Brain microvascular endothelial cell (primary cell): ENCODE measurements around the gene ZNF219.
A peak's percentile ranks its signal among the peaks of the same experiment; 100 is the strongest.
"Not testable (repeated sequence)": the region's sequence is repeated elsewhere in the genome, so short reads cannot be mapped to it uniquely, and the experiment has no call there.

Experiments
- DNase-seq: peaks from one replicate; pipeline ENCODE4 v3.0.0-alpha.2; 2020
- H3K27ac ChIP-seq: fragments of 250-450 bp; sonication (Bioruptor Pico); 2 replicates; pipeline ENCODE4 v1.5.1; 2020; ENCODE audit warnings: mild to moderate bottlenecking, moderate library complexity
- H3K27me3 ChIP-seq: fragments of 250-450 bp; sonication (Bioruptor Pico); replicated peaks from 2 replicates; pipeline ENCODE4 v1.5.1; 2020; ENCODE audit warnings: mild to moderate bottlenecking
- H3K36me3 ChIP-seq: fragments of 250-450 bp; sonication (Bioruptor Pico); replicated peaks from 2 replicates; pipeline ENCODE4 v1.5.1; 2020; ENCODE audit warnings: mild to moderate bottlenecking
- H3K4me3 ChIP-seq: 2 replicates; pipeline ENCODE4 v1.5.1; 2011; ENCODE audit warnings: low read depth, mild to moderate bottlenecking, control low read depth, low read length, moderate library complexity
- in situ Hi-C: cut with HindIII; loops from 2 replicates; pipeline ENCODE4 v1.10.0; 2017; ENCODE audit warnings: low sequenced_read_pairs, low pct_ligation_motif_present
- TF ChIP-seq, protein P1 (sequence below): IDR thresholded peaks from 2 replicates; pipeline ENCODE4 v1.5.1; 2011; ENCODE audit warnings: low read depth, mild to moderate bottlenecking, moderate library complexity, low read length, control low read depth, inconsistent platforms; ENCODE audit errors: missing control alignments

The ZNF219 gene

GRCh38 chr14:21043974-21044618, 54.4 kb downstream of the ZNF219 start:
- no peak for DNase-seq
- no peaks in the 10 kb centered on the region for H3K36me3 ChIP-seq
- TF ChIP-seq, protein P1, sequence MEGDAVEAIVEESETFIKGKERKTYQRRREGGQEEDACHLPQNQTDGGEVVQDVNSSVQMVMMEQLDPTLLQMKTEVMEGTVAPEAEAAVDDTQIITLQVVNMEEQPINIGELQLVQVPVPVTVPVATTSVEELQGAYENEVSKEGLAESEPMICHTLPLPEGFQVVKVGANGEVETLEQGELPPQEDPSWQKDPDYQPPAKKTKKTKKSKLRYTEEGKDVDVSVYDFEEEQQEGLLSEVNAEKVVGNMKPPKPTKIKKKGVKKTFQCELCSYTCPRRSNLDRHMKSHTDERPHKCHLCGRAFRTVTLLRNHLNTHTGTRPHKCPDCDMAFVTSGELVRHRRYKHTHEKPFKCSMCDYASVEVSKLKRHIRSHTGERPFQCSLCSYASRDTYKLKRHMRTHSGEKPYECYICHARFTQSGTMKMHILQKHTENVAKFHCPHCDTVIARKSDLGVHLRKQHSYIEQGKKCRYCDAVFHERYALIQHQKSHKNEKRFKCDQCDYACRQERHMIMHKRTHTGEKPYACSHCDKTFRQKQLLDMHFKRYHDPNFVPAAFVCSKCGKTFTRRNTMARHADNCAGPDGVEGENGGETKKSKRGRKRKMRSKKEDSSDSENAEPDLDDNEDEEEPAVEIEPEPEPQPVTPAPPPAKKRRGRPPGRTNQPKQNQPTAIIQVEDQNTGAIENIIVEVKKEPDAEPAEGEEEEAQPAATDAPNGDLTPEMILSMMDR, result no peak
- no peaks in the 10 kb centered on the region for H3K27me3 ChIP-seq
- H3K4me3 ChIP-seq, result no peak overlapping the region
- H3K27ac ChIP-seq, result no peak overlapping the region
- in situ Hi-C loops, result no loop called here

DNA sequence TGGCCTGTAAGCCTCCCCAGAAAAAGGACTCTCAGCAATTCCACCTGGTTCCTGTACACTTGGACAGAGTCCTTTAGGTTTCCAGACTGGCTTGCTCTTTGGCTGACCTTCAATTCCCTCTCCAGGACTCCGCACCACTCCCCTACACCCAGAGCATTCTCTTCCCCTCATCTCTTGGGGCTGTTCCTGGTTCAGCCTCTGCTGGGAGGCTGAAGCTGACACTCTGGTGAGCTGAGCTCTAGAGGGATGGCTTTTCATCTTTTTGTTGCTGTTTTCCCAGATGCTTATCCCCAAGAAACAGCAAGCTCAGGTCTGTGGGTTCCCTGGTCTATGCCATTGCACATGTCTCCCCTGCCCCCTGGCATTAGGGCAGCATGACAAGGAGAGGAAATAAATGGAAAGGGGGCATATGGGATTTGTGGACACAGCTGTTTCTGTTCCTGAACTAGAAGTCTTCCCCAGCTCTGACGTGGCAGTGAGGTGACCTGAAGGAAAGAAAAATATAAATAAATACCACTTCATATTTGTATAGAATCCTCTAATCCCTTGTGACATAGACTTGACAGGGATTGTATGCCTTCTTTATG, 55.0 kb downstream of the ZNF219 start:
- H3K4me3 ChIP-seq, result no peak overlapping the region
- in situ Hi-C loops, result no loop called here
- no peaks in the 10 kb centered on the region for H3K36me3 ChIP-seq
- H3K27me3 ChIP-seq, result no peaks in the 10 kb centered on the region
- H3K27ac ChIP-seq, result no peak overlapping the region
- TF ChIP-seq, protein P1, result no peak
- no peak for DNase-seq

DNA sequence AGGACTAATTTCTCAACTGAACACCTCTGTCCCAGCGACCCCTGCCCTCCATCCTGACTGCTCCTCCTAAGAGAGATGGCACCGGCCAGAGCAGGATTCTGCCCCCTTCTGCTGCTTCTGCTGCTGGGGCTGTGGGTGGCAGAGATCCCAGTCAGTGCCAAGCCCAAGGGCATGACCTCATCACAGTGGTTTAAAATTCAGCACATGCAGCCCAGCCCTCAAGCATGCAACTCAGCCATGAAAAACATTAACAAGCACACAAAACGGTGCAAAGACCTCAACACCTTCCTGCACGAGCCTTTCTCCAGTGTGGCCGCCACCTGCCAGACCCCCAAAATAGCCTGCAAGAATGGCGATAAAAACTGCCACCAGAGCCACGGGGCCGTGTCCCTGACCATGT, 55.5 kb downstream of the ZNF219 start:
- no peak for DNase-seq
- TF ChIP-seq, protein P1, result no peak
- H3K27ac ChIP-seq, result no peak overlapping the region
- no peaks in the 10 kb centered on the region for H3K36me3 ChIP-seq
- no peak overlapping the region for H3K4me3 ChIP-seq
- no peaks in the 10 kb centered on the region for H3K27me3 ChIP-seq
- in situ Hi-C loops, result no loop called here

DNA sequence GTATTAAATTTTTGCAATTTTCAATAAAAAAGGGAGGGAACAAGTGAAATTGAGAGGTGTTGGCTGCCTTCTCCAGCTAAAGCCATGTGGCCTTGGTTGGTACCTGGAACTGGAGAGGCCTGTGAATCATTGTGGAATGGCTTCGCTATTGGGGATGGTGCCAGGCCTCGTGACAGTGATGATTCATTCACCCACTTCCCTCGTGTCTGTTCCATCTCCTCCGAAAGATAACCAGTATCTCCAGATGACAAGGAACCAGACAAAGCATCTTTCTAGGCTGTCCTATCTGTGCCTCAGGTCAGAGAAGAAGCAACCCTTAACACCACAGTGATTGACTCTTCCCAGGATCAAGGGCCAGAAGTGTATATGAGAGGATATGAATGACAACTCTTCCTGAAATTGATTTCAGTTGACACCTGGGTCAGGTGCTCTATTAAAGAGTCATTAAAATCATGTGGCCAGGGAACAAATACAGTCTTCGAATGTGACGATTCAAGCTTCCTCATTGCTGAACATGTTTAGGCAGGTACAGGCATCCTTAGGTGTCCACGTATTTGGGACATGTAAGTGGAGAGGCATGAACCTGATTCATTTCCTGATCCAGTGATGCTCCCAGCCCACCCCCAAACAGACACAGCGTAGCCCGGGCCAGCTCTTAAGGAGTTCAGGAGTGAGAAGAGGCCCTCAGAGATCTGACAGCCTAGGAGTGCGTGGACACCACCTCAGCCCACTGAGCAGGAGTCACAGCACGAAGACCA, 56.6 kb downstream of the ZNF219 start, which contains the start of gene RNASE7:
TSS of gene RNASE7 (plus strand) at position 687 of the 758 bp plus-strand sequence. CDS start 631 bp downstream, outside the sequence.
- in situ Hi-C loops, result no loop called here
- Histone ChIP-seq H3K27ac (no peak within 1 kb of the TSS), H3K27me3 (no peaks in the 10 kb centered on the region)

GRCh38 chr14:21040941-21041340, 57.5 kb downstream of the ZNF219 start:
- H3K27ac ChIP-seq, result not testable (repeated sequence)

More for the DNA sequence above, 56.6 kb downstream of the ZNF219 start, which contains the start of gene RNASE7:
- TF ChIP-seq, protein P1, result no peak
- H3K4me3 ChIP-seq, result no peak within 1 kb of the TSS
- peak; percentile 48 for DNase-seq
- H3K36me3 ChIP-seq, result no peaks in the 10 kb centered on the region

GRCh38 chr14:21040370-21040925, 58.0 kb downstream of the ZNF219 start:
- in situ Hi-C loops, result no loop called here
- Histone ChIP-seq H3K4me3 (no peak overlapping the region), H3K27ac (no peak overlapping the region), H3K36me3 (no peaks in the 10 kb centered on the region), H3K27me3 (no peaks in the 10 kb centered on the region)
- DNase-seq, result no peak
- TF ChIP-seq, protein P1, result no peak

More at GRCh38 chr14:21040941-21041340, 57.5 kb downstream of the ZNF219 start:
- H3K4me3 ChIP-seq, H3K36me3 ChIP-seq, DNase-seq, H3K27me3 ChIP-seq, in situ Hi-C loops: not testable (repeated sequence)
